CD4-positive, alpha-beta T cell (primary cell): ENCODE measurements around the gene UBE3C. TPM values are rescaled to one million over a fixed set of nuclear protein-coding genes. Genes with fewer than 3 reads are reported as not detected.

Source experiments
- ATAC-seq: fragments of 200-7000 bp; cut with Tn5 transposase; one replicate; pipeline ENCODE4 v1.10.0; 2022; ENCODE audit warnings: mild to moderate bottlenecking; ENCODE audit not compliant: poor library complexity
- CTCF ChIA-PET: fragments of 350-600 bp; sonication (Branson Sonifier 250); formaldehyde crosslinking; loops from one replicate; lab custom pipeline; 2021; ENCODE audit warnings: antibody characterized with exemption, inconsistent platforms; lab: Charles Lee
- POLR2A ChIA-PET: fragments of 350-600 bp; sonication (Branson Sonifier 250); formaldehyde crosslinking; loops from one replicate; lab custom pipeline; 2021; ENCODE audit warnings: antibody characterized with exemption, inconsistent platforms; lab: Charles Lee
- DNase-seq, 14 experiments: peaks; one replicate each; pipeline ENCODE4 v3.0.0-alpha.2; 2013 to 2020; ENCODE audit warnings: mixed read lengths in 2 of 14
- H3K27ac ChIP-seq, 2 donors: one replicate each; pipeline versions ENCODE4 v1.5.1 to v1.7.0; 2013; ENCODE audit warnings: low read length in 2 of 2, low read depth in 1 of 2, mild to moderate bottlenecking in 1 of 2
- H3K27me3 ChIP-seq, 2 experiments: 1 replicate in 1 of 2; 2 replicates in 1 of 2; pipeline versions ENCODE4 v1.6.1 to v1.7.0; 2013; ENCODE audit warnings: low read length in 2 of 2, control low read depth in 1 of 2, mild to moderate bottlenecking in 1 of 2, moderate library complexity in 1 of 2; ENCODE audit not compliant: insufficient read depth in 2 of 2, control insufficient read depth in 1 of 2
- H3K36me3 ChIP-seq: one replicate; pipeline ENCODE4 v1.6.1; 2013; ENCODE audit warnings: low read length, control low read depth; ENCODE audit not compliant: insufficient read depth
- H3K4me1 ChIP-seq: one replicate; pipeline ENCODE4 v1.6.1; 2013; ENCODE audit warnings: low read length, control low read depth; ENCODE audit not compliant: insufficient read depth
- H3K4me3 ChIP-seq: one replicate; pipeline ENCODE4 v1.5.1; 2013; ENCODE audit warnings: mild to moderate bottlenecking, low read length, moderate library complexity
- H3K9me3 ChIP-seq, 2 experiments: 1 replicate in 1 of 2; 2 replicates in 1 of 2; pipeline versions ENCODE4 v1.6.1 to v1.7.0; 2013; ENCODE audit warnings: low read length in 2 of 2, mild to moderate bottlenecking in 2 of 2, control low read depth in 1 of 2, moderate library complexity in 1 of 2; ENCODE audit not compliant: control insufficient read depth in 1 of 2, insufficient read depth in 1 of 2
- H3K27ac Mint-ChIP-seq: one replicate; pipeline ENCODE4 v1.8.0; 2020; ENCODE audit warnings: mixed read lengths
- H3K27me3 Mint-ChIP-seq: one replicate; pipeline ENCODE4 v1.8.0; 2021; ENCODE audit warnings: mixed read lengths
- H3K36me3 Mint-ChIP-seq: one replicate; pipeline ENCODE4 v1.8.0; 2021; ENCODE audit warnings: low read depth, mixed read lengths
- H3K4me1 Mint-ChIP-seq: one replicate; pipeline ENCODE4 v1.8.0; 2021; ENCODE audit warnings: low read depth, mixed read lengths
- H3K4me3 Mint-ChIP-seq: one replicate; pipeline ENCODE4 v1.8.0; 2020; ENCODE audit warnings: mild to moderate bottlenecking, mixed read lengths
- H3K9me3 Mint-ChIP-seq: one replicate; pipeline ENCODE4 v1.8.0; 2020; ENCODE audit warnings: mixed read lengths
- CTCF ChIP-seq: fragments of 200-600 bp; IDR thresholded peaks from one replicate; pipeline ENCODE4 v1.8.0; 2022; ENCODE audit warnings: antibody characterized with exemption, mild to moderate bottlenecking
- intact Hi-C, 2 experiments: fragments of 100-400 bp; cut with DNase I in 1 of 2; cut with micrococcal nuclease in 1 of 2; formaldehyde crosslinking; loops; one replicate each; pipeline versions ENCODE4 v1.15.1 to v1.9.0; 2023 to 2025; cut with DNase I, micrococcal nuclease
- total RNA-seq, 174 experiments: library from RNA in 2 of 174; stranded (reverse) in 2 of 174; gene quantifications; one replicate each; pipeline ENCODE4 v1.2.3 and lab custom pipeline; 2021 to 2026

UBE3C gene
- total RNA-seq, 2 experiments from 2014 or later: 30.8 to 32.3 TPM

GRCh38 chr7:157125376-157126223 is 13.1 kb upstream of the UBE3C start:
- ChIA-PET CTCF (no interaction called here), POLR2A (no interaction called here)
- Mint-ChIP-seq H3K27me3 (peaks cover 16% of the 10 kb centered on the region), H3K4me3 (no peak overlapping the region), H3K9me3 (no peaks in the 10 kb centered on the region), H3K36me3 (no peaks in the 10 kb centered on the region), H3K4me1 (no peaks in the 10 kb centered on the region), H3K27ac (no peak overlapping the region)
- ATAC-seq (no peak), DNase-seq (no peak)
- H3K4me3 ChIP-seq: no peak overlapping the region
- no peaks in the 10 kb centered on the region for H3K4me1 ChIP-seq
- H3K27ac ChIP-seq: no peak overlapping the region
- intact Hi-C loops: no loop called here
- no peaks in the 10 kb centered on the region for H3K36me3 ChIP-seq
- no peaks in the 10 kb centered on the region for H3K9me3 ChIP-seq
- TF ChIP-seq CTCF: no peak
- peaks cover 0 to 4% of the 10 kb centered on the region in 2 experiments for H3K27me3 ChIP-seq

- ChIA-PET CTCF (no interaction called here), POLR2A (no interaction called here)
- Histone ChIP-seq H3K4me1 (no peaks in the 10 kb centered on the region), H3K9me3 (no peaks in the 10 kb centered on the region), H3K27ac (no peak overlapping the region), H3K4me3 (no peak overlapping the region), H3K27me3 (peaks cover 0 to 4% of the 10 kb centered on the region in 2 experiments), H3K36me3 (no peaks in the 10 kb centered on the region)
- TF ChIP-seq CTCF: no peak
- Mint-ChIP-seq H3K36me3 (no peaks in the 10 kb centered on the region), H3K27ac (no peak overlapping the region), H3K27me3 (peaks cover 22% of the 10 kb centered on the region), H3K9me3 (no peaks in the 10 kb centered on the region), H3K4me3 (no peak overlapping the region), H3K4me1 (no peaks in the 10 kb centered on the region)
- intact Hi-C loops: no loop called here
- no peak for ATAC-seq
- no peak for DNase-seq
Observed at GRCh38 chr7:157126921-157127320, 11.8 kb upstream of the UBE3C start.

DNA sequence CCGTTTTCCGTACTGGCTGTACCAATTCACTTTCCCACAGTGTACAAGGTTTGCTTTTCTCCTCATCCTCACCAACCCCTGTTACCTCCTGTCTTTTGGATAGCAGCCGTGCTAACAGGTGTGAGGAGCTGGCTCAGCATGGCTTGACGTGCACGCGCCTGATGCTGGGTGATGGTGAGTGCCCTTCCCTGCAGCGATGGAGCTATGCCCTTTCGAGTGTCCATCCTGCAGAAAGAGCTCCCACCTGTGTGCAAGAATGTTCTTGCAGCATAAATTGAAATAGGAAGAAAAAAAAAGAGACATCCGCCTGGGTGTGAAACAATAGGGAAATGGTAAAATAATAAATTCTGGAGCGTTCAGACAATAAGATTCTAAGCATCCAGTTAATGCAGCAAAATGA is 9.5 kb upstream of the UBE3C start:
- peaks cover 22% of the 10 kb centered on the region for H3K27me3 Mint-ChIP-seq
- H3K4me3 Mint-ChIP-seq: no peak overlapping the region
- TF ChIP-seq CTCF: no peak
- CTCF ChIA-PET: no interaction called here
- H3K9me3 Mint-ChIP-seq: no peaks in the 10 kb centered on the region
- Histone ChIP-seq H3K9me3 (no peaks in the 10 kb centered on the region), H3K27ac (no peak overlapping the region), H3K36me3 (no peaks in the 10 kb centered on the region), H3K4me3 (no peak overlapping the region), H3K4me1 (no peaks in the 10 kb centered on the region), H3K27me3 (peaks cover 0 to 4% of the 10 kb centered on the region in 2 experiments)
- ATAC-seq: no peak
- H3K4me1 Mint-ChIP-seq: no peaks in the 10 kb centered on the region
- DNase-seq: no peak
- no peak overlapping the region for H3K27ac Mint-ChIP-seq
- intact Hi-C loops: no loop called here
- POLR2A ChIA-PET: no interaction called here
- H3K36me3 Mint-ChIP-seq: no peaks in the 10 kb centered on the region
